ENCODE results near the gene VPS52.

Gene VPS52

DNA sequence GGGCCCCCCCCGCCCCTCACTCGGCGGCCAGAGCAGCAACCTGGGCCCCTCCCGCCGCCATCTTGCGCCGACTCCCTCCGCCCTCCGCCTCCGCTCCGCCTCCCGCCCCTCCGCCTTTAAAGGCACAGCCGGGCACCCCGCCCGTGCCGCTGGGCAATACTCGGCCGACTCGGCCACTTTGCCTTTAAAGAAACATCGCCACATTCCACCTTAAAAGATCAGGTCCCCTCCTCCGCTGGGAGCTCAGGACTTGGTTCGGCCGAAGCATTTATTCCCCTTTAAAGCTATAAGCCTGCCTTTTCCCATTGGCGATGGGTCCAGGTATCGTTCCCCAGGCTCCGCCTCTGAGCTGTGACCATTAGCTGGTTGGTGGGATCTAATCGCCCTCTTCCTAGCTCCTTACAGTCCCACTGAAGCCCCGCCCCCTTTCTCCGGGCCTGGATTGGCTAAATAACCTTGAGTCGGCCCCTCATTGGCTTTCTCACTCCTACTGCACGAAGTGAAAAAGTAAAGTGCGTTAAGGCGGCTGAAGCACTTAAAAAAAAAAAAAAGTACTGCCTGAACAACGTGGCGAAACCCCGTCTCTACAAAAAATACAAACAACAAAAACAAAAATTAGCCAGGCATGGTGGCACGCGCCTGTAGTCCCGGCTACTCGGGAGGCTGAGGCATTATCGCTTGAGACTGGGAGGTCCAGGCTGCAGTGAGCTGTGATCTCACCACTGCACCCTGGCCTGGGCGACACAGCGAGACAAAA, 46.2 kb upstream of the VPS52 start, which contains the start of gene ZBTB22:
TSS of gene ZBTB22 (minus strand) at position 76 of the 757 bp plus-strand sequence. CDS start 828 bp downstream, outside the sequence.
- H3K27ac ChIP-seq, result peak within 1 kb of the TSS; percentile 100
- TF ChIP-seq, protein P1, sequence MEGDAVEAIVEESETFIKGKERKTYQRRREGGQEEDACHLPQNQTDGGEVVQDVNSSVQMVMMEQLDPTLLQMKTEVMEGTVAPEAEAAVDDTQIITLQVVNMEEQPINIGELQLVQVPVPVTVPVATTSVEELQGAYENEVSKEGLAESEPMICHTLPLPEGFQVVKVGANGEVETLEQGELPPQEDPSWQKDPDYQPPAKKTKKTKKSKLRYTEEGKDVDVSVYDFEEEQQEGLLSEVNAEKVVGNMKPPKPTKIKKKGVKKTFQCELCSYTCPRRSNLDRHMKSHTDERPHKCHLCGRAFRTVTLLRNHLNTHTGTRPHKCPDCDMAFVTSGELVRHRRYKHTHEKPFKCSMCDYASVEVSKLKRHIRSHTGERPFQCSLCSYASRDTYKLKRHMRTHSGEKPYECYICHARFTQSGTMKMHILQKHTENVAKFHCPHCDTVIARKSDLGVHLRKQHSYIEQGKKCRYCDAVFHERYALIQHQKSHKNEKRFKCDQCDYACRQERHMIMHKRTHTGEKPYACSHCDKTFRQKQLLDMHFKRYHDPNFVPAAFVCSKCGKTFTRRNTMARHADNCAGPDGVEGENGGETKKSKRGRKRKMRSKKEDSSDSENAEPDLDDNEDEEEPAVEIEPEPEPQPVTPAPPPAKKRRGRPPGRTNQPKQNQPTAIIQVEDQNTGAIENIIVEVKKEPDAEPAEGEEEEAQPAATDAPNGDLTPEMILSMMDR (conservative IDR thresholded peaks at IDR 0.05), result no peak

DNA sequence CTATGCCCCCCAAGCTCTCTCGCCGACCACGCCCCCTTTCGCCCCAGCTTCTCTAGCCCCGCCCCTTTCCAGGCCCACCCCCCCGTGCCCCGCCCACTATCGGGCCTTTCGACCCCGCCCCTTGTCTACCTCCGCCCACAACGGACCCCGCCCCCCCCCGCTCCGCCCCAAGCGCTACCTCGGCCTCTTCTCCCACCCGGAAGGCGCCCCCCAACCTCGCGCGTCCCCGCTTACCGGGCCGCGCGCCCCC, 45.7 kb upstream of the VPS52 start:
- peak overlapping the region; percentile 100 for H3K27ac ChIP-seq
- TF ChIP-seq, protein P1 (conservative IDR thresholded peaks at IDR 0.05), result no peak

DNA sequence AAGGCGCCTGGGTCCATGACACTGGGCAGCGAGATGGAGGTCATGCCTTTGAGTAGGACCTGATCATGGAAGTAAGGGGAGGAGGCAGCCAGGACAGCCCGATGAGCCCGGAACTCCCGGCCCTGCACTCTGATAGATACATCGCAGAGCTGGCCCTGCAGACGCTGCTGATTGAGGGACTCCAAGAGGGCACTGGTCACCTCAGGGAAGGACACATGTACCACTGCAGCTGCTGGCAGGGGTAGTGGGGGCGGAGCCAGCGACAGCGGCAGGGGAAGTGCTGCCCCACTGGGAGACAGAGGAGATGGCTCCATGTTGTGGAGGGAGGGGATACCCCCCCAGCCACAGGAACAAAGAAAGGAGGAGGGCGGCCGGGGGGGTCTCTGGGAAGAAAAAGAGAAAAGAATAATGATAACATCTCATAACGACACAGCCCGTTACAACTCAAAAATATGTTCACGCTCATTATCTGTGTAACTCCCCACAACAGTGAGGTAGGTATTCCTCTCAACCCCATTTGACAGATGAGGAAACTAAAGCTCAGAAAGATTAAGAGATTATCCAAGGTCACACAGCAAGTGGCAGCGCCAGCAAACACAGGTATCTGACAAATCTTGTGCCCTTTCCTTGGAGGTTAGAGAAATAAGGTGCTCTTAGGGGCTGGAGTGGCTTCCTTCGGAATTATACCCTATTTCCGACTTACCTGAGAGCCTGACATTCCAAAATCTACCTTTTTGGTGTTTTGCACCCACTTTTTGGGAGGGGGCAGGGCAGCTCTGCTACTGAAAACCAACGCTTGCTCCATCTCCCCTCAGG, 45.1 kb upstream of the VPS52 start:
- TF ChIP-seq, protein P1 (conservative IDR thresholded peaks at IDR 0.05), result no peak
- peak overlapping the region; percentile 100 for H3K27ac ChIP-seq

DNA sequence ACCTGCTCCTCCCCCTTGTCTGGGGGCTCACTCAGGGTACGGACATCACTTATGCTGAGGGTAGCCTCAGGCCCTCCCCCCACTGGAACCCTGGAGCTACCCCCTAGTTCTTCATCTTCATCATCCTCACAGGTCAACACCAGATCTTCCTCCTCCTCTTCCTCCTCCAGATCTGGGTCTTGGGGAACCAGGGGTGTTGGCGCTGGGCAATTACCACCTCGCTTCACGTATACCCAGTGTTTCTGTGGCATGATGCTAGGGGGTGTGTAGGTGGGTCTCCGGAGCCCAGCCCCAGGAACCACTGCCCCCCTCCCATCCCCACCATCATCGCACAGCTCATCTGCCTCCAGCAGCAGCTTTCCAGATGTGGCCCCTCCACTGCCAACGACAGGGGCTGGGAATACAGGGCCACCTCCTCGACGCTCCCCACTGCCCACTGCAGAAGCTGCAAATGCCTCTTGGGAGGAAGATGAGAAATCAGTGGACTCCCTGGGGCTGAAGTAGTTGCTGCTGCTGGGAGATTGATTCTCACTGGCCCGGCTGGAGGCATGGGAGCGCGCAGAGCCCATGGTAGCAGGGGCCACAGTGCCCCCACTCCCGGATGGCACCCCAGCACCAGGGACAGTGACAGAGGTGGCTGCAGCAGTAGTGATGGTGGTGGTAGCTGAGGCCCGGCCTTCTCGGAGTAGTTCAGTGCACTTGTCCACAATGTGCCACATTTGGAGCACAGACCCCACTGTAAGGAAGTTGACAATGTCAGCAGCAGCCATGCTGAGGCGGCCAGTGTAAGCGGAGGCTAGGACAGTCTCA, 44.3 kb upstream of the VPS52 start:
- TF ChIP-seq, protein P1 (conservative IDR thresholded peaks at IDR 0.05), result no peak
- H3K27ac ChIP-seq, result peak overlapping the region; percentile 100

DNA sequence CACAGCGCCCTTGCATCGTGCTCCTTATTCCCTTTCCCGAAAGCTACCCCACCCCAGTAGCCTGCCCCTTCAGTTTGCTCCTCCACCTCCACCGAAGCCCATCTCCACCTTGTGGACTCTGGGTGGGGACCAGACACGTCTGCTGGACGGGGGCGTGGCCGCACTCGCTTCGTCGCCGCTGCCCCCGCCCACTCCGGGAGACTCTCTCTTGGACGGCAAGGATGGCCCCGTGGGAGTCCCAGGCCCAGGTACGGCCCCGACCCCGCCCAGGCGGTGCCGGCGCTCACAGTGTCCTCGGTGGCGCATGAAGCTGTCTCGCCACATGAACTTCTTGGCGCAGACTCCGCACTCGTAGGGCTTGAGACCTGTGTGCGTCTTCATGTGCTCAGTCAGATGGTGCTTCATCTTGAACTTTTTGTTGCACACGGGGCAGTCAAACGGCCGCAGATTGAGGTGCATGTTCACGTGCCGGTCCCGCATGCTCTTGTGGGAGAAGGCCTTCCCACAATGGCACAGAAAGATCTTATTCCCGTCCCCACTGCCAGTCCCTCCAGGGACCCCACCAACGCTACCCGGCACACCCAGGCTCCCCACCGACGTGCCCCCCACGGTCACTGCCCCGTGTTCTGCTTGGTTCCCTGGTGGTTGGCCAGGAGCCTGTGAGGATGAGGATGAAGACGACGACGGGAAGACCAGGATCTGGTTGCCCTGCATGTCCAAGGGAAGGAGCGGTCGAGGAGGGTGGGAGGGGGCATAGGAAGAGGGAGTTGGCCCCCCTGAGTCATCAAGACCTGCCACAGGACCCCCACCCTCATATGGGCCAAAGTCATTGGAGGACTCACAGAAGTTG, 43.5 kb upstream of the VPS52 start:
- TF ChIP-seq, protein P1 (conservative IDR thresholded peaks at IDR 0.05), result 0 out of 2 replicates have a peak, but pooled peaks have one; percentile 7
- peak overlapping the region; percentile 100 for H3K27ac ChIP-seq

DNA sequence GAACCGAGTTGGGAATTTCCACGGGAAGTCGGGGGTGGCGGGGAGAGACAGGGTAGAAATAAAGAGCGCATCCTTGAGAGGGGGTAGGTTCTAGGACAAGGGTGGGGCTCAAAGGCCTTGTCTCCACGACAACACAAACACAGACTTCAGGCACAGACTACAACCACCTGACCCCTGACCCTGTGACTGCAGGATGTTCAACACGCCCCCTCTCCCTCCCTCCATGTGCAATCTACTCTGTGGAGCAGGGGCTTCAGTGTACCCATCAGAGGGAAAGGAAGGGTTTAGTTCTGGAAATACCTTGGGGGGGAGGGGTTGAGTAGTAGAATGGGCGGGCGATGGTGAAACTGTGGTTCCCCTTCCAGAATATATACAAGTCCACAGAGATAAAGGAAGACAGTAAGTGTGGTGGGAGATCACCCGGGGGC, 42.9 kb upstream of the VPS52 start:
- TF ChIP-seq, protein P1 (conservative IDR thresholded peaks at IDR 0.05), result no peak
- peak overlapping the region; percentile 100 for H3K27ac ChIP-seq

Measured in VCaP (cell line).